Loucy (cell line): ENCODE data around the gene VPS37B.

ENCODE experiments used
- H2AFZ ChIP-seq: fragments of 200-600 bp; sonication (generic); 2 replicates; pipeline ENCODE4 v1.6.0; 2016; ENCODE audit warnings: antibody characterized with exemption, mild to moderate bottlenecking, low read length, moderate library complexity
- H3F3A ChIP-seq: fragments of 200-600 bp; 2 replicates; pipeline ENCODE4 v1.6.0; 2016; ENCODE audit warnings: antibody characterized with exemption, low read depth, mild to moderate bottlenecking
- H3K27me3 ChIP-seq: fragments of 200-600 bp; sonication (generic); 2 replicates; pipeline ENCODE4 v1.6.1; 2014; ENCODE audit warnings: low read length, mild to moderate bottlenecking; ENCODE audit not compliant: insufficient read depth, poor library complexity, severe bottlenecking
- H3K36me3 ChIP-seq: fragments of 200-600 bp; sonication (generic); 2 replicates; pipeline ENCODE4 v1.6.1; 2016; ENCODE audit warnings: low read length; ENCODE audit not compliant: insufficient read depth
- H3K4me1 ChIP-seq: fragments of 200-600 bp; sonication (generic); 2 replicates; pipeline ENCODE4 v1.5.1; 2014; ENCODE audit warnings: low read length, mild to moderate bottlenecking; ENCODE audit not compliant: insufficient read depth, poor library complexity, severe bottlenecking
- H3K4me2 ChIP-seq: fragments of 200-600 bp; sonication (generic); 2 replicates; pipeline ENCODE4 v1.6.0; 2014; ENCODE audit warnings: antibody characterized with exemption, low read length, low read depth, mild to moderate bottlenecking; ENCODE audit not compliant: poor library complexity, severe bottlenecking
- H3K4me3 ChIP-seq: fragments of 200-600 bp; sonication (generic); 2 replicates; pipeline ENCODE4 v1.5.1; 2014; ENCODE audit warnings: low read length, mild to moderate bottlenecking, mixed read lengths; ENCODE audit not compliant: poor library complexity, severe bottlenecking
- H3K79me2 ChIP-seq: fragments of 200-600 bp; sonication (generic); 2 replicates; pipeline ENCODE4 v1.6.1; 2014; ENCODE audit warnings: low read length; ENCODE audit not compliant: insufficient read depth
- H3K9ac ChIP-seq: fragments of 200-600 bp; sonication (generic); 2 replicates; pipeline ENCODE4 v1.6.0; 2014; ENCODE audit warnings: mild to moderate bottlenecking, low read depth, low read length, moderate library complexity; ENCODE audit not compliant: poor library complexity, severe bottlenecking
- H3K9me2 ChIP-seq: fragments of 200-600 bp; sonication (generic); replicated peaks from 2 replicates; pipeline ENCODE4 v1.6.1; 2016; ENCODE audit warnings: low read depth, low read length, mixed read lengths
- H3K9me3 ChIP-seq: fragments of 200-600 bp; sonication (generic); 2 replicates; pipeline ENCODE4 v1.6.1; 2014; ENCODE audit warnings: mild to moderate bottlenecking, antibody characterized with exemption, low read length, low read depth; ENCODE audit not compliant: insufficient read depth
- H4K20me1 ChIP-seq: fragments of 200-600 bp; sonication (generic); 2 replicates; pipeline ENCODE4 v1.6.0; 2014; ENCODE audit warnings: antibody characterized with exemption, low read length, mild to moderate bottlenecking; ENCODE audit not compliant: insufficient read depth, poor library complexity, severe bottlenecking
- EZH2phosphoT487 ChIP-seq: fragments of 200-600 bp; IDR thresholded peaks from 2 replicates; pipeline ENCODE4 v1.6.1; 2018; ENCODE audit warnings: antibody characterized with exemption, mild to moderate bottlenecking, moderate library complexity, borderline replicate concordance
- TF ChIP-seq, protein P1 (sequence below): fragments of 200-600 bp; sonication (generic); conservative IDR thresholded peaks from 2 replicates; pipeline ENCODE4 v1.5.1; 2014; ENCODE audit warnings: mild to moderate bottlenecking, antibody characterized with exemption, low read length

VPS37B gene

DNA sequence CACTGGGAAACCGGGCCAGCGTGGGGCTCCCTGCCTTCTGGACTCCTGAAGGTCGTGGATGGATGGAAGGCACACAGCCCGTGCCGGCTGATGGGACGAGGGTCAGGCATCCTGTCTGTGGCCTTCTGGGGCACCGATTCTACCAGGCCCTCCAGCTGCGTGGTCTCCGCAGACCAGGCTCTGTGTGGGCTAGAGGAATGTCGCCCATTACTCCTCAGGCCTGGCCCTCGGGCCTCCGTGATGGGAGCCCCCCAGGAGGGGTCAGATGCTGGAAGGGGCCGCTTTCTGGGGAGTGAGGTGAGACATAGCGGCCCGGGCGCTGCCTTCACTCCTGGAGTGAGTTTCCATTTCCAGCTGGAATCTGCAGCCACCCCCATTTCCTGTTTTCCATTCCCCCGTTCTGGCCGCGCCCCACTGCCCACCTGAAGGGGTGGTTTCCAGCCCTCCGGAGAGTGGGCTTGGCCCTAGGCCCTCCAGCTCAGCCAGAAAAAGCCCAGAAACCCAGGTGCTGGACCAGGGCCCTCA lies 33.8 kb downstream of the VPS37B start:
- Histone ChIP-seq H3K9ac (no peak overlapping the region), H3K4me2 (no peak overlapping the region), H3K9me3 (no peaks in the 10 kb centered on the region), H4K20me1 (no peaks in the 10 kb centered on the region), H2AFZ (no peak overlapping the region), H3F3A (no peaks in the 10 kb centered on the region), H3K27me3 (no peaks in the 10 kb centered on the region), H3K9me2 (no peaks in the 10 kb centered on the region), H3K79me2 (no peaks in the 10 kb centered on the region), H3K4me3 (no peak overlapping the region), H3K36me3 (peaks cover 40% of the 10 kb centered on the region; the same call in 1 of the 2 replicates), H3K4me1 (no peaks in the 10 kb centered on the region)
- TF ChIP-seq, protein P1, sequence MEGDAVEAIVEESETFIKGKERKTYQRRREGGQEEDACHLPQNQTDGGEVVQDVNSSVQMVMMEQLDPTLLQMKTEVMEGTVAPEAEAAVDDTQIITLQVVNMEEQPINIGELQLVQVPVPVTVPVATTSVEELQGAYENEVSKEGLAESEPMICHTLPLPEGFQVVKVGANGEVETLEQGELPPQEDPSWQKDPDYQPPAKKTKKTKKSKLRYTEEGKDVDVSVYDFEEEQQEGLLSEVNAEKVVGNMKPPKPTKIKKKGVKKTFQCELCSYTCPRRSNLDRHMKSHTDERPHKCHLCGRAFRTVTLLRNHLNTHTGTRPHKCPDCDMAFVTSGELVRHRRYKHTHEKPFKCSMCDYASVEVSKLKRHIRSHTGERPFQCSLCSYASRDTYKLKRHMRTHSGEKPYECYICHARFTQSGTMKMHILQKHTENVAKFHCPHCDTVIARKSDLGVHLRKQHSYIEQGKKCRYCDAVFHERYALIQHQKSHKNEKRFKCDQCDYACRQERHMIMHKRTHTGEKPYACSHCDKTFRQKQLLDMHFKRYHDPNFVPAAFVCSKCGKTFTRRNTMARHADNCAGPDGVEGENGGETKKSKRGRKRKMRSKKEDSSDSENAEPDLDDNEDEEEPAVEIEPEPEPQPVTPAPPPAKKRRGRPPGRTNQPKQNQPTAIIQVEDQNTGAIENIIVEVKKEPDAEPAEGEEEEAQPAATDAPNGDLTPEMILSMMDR, result no peak
- no peak for TF ChIP-seq EZH2phosphoT487

DNA sequence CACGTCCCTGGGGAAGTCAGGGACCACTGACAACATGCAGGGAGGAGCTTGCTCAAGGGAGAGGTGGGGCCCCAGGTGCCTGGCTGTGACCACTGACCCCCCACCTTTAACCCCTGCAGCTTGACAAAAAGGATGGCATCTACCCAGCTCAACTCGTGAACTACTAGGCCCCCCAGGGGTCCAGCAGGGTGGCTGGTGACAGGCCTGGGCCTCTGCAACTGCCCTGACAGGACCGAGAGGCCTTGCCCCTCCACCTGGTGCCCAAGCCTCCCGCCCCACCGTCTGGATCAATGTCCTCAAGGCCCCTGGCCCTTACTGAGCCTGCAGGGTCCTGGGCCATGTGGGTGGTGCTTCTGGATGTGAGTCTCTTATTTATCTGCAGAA lies 34.3 kb downstream of the VPS37B start:
- no peak overlapping the region for H3K4me3 ChIP-seq
- H3K79me2 ChIP-seq, result no peaks in the 10 kb centered on the region
- no peak for TF ChIP-seq EZH2phosphoT487
- TF ChIP-seq, protein P1, result no peak
- no peaks in the 10 kb centered on the region for H4K20me1 ChIP-seq
- H3K9ac ChIP-seq, result no peak overlapping the region
- H3K36me3 ChIP-seq, result peaks cover 36% of the 10 kb centered on the region; the same call in 1 of the 2 replicates
- H3K9me3 ChIP-seq, result no peaks in the 10 kb centered on the region
- no peak overlapping the region for H3K4me2 ChIP-seq
- no peaks in the 10 kb centered on the region for H3K4me1 ChIP-seq
- no peaks in the 10 kb centered on the region for H3F3A ChIP-seq
- H3K27me3 ChIP-seq, result no peaks in the 10 kb centered on the region
- no peak overlapping the region for H2AFZ ChIP-seq
- no peaks in the 10 kb centered on the region for H3K9me2 ChIP-seq

DNA sequence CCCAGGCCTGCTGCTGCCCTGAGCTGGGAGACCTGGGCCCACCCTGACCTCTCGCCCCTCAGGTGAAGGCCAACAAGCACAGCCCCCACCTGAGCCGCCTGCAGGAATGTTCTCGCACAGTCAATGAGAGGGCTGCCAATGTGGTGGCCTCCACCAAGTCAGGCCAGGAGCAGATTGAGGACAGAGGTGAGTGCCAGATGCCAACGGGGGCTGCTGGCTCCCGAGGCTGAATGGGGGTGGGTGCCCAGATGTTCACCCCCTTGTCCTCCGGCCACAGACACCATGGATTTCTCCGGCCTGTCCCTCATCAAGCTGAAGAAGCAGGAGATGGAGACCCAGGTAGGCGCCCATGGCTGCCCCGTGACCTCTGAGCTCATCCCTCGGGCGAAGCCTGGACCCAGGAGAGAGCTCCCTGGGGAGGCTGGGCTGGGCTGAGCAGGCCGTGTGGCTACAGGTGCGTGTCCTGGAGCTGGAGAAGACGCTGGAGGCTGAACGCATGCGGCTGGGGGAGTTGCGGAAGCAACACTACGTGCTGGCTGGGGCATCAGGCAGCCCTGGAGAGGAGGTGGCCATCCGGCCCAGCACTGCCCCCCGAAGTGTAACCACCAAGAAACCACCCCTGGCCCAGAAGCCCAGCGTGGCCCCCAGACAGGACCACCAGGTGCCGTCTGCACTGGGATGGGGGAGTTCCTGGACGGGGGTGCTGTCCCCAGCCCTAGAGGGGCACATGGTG lies 34.9 kb downstream of the VPS37B start:
- Histone ChIP-seq H3K4me2 (no peak overlapping the region), H3K4me1 (no peaks in the 10 kb centered on the region), H3K9me3 (no peaks in the 10 kb centered on the region), H3K27me3 (no peaks in the 10 kb centered on the region), H2AFZ (no peak overlapping the region), H3F3A (no peaks in the 10 kb centered on the region), H3K79me2 (no peaks in the 10 kb centered on the region), H3K9ac (no peak overlapping the region), H3K4me3 (no peak overlapping the region), H4K20me1 (no peaks in the 10 kb centered on the region), H3K9me2 (no peaks in the 10 kb centered on the region), H3K36me3 (peaks cover 31% of the 10 kb centered on the region; the same call in 1 of the 2 replicates)
- TF ChIP-seq EZH2phosphoT487, result no peak
- TF ChIP-seq, protein P1, result no peak
